H1 (cell line): ENCODE measurements around the gene CERT1. TPM values are rescaled to one million over a fixed set of nuclear protein-coding genes. Genes with fewer than 3 reads are reported as not detected.

Experiments
- CTCF ChIA-PET: fragments of 300-600 bp; sonication (Branson Sonifier 250); formaldehyde crosslinking; loops from one replicate; lab custom pipeline; 2021; ENCODE audit not compliant: partially characterized antibody; lab: Charles Lee
- POLR2A ChIA-PET: fragments of 300-600 bp; sonication (Branson Sonifier 250); formaldehyde crosslinking; loops from one replicate; lab custom pipeline; 2021; ENCODE audit warnings: inconsistent platforms; ENCODE audit not compliant: partially characterized antibody; lab: Charles Lee
- DNase-seq, 2 experiments: peaks; one replicate each; pipeline versions ENCODE4 v3.0.0 to v3.0.0-alpha.2; 2010 to 2022; ENCODE audit warnings: low spot score in 2 of 2, low read depth in 1 of 2, mixed read lengths in 1 of 2
- FAIRE-seq: peaks from 2 replicates; lab custom pipeline; 2011; peaks lifted over from hg19 to GRCh38; lab: Jason Lieb, UNC
- H2AFZ ChIP-seq: 2 replicates; pipeline ENCODE4 v1.8.1; 2012; ENCODE audit warnings: low read length, inconsistent platforms
- H2AK5ac ChIP-seq: 2 replicates; pipeline ENCODE4 v1.6.1; 2013; ENCODE audit warnings: low read depth, low read length
- H2BK120ac ChIP-seq: replicated peaks from 2 replicates; pipeline ENCODE3; 2013; ENCODE audit warnings: low read depth, low read length, inconsistent platforms
- H2BK12ac ChIP-seq: 2 replicates; pipeline ENCODE4 v1.6.1; 2013; ENCODE audit warnings: low read depth, low read length
- H2BK15ac ChIP-seq: 2 replicates; pipeline ENCODE4 v1.6.1; 2013; ENCODE audit warnings: low read length
- H2BK20ac ChIP-seq: 2 replicates; pipeline ENCODE4 v1.6.1; 2013; ENCODE audit warnings: low read length
- H2BK5ac ChIP-seq: 2 replicates; pipeline ENCODE4 v1.6.1; 2013; ENCODE audit warnings: low read depth, low read length
- H3K14ac ChIP-seq: 2 replicates; pipeline ENCODE4 v1.6.1; 2013; ENCODE audit warnings: inconsistent platforms; ENCODE audit not compliant: insufficient read length
- H3K18ac ChIP-seq: 2 replicates; pipeline ENCODE4 v1.6.1; 2013; ENCODE audit warnings: low read length; ENCODE audit errors: extremely low read depth
- H3K23ac ChIP-seq: 2 replicates; pipeline ENCODE4 v1.6.1; 2013; ENCODE audit warnings: inconsistent platforms; ENCODE audit not compliant: insufficient read length
- H3K23me2 ChIP-seq: 2 replicates; pipeline ENCODE4 v1.6.1; 2013; ENCODE audit warnings: low read depth, low read length
- H3K27ac ChIP-seq: 2 replicates; pipeline ENCODE4 v1.6.1; 2011; ENCODE audit warnings: low read depth, low read length, inconsistent platforms
- H3K27me3 ChIP-seq, 4 experiments: replicated peaks in 1 of 4; 1 replicate in 1 of 4; 2 replicates in 3 of 4; pipeline versions ENCODE4 v1.6.1 to v1.8.1; 2011 to 2013; ENCODE audit warnings: low read length in 3 of 4, mild to moderate bottlenecking in 3 of 4, inconsistent platforms in 2 of 4, mixed read lengths in 2 of 4, moderate library complexity in 1 of 4; ENCODE audit not compliant: control insufficient read depth in 3 of 4, insufficient read depth in 3 of 4; ENCODE audit errors: extremely low read depth in 1 of 4
- H3K36me3 ChIP-seq, 4 experiments: 2 replicates each; pipeline versions ENCODE4 v1.6.1 to v1.8.1; 2011 to 2013; ENCODE audit warnings: mild to moderate bottlenecking in 4 of 4, low read length in 3 of 4, moderate library complexity in 2 of 4, control low read depth in 1 of 4, inconsistent platforms in 1 of 4; ENCODE audit not compliant: insufficient read depth in 4 of 4, control insufficient read depth in 2 of 4
- H3K4ac ChIP-seq: replicated peaks from 2 replicates; pipeline ENCODE3; 2013; ENCODE audit warnings: low read length, low read depth, mixed read lengths, inconsistent platforms; ENCODE audit not compliant: insufficient read length
- H3K4me1 ChIP-seq, 4 experiments: replicated peaks in 1 of 4; 1 replicate in 1 of 4; 2 replicates in 3 of 4; pipeline versions ENCODE4 v1.6.1 to v1.8.1; 2011 to 2013; ENCODE audit warnings: low read length in 3 of 4, inconsistent platforms in 2 of 4, mixed read lengths in 1 of 4; ENCODE audit not compliant: insufficient read depth in 4 of 4, control insufficient read depth in 3 of 4
- H3K4me2 ChIP-seq, 2 experiments: 2 replicates each; pipeline versions ENCODE4 v1.6.1 to v1.8.1; 2011 to 2013; ENCODE audit warnings: low read depth in 2 of 2, low read length in 2 of 2, control low read depth in 1 of 2, inconsistent platforms in 1 of 2, mild to moderate bottlenecking in 1 of 2; ENCODE audit not compliant: insufficient read depth in 1 of 2
- H3K4me3 ChIP-seq, 4 experiments: fragments of 200-600, 300-600 bp in 1 of 4; sonication (generic), shearing (Covaris generic), sonication (Bioruptor Twin) in 1 of 4; 2 replicates each; pipeline versions ENCODE4 v1.5.1 to v1.8.1; 2011 to 2016; ENCODE audit warnings: low read length in 4 of 4, low read depth in 3 of 4, control low read depth in 2 of 4, inconsistent platforms in 2 of 4, mild to moderate bottlenecking in 2 of 4, mixed read lengths in 1 of 4, moderate library complexity in 1 of 4; ENCODE audit not compliant: insufficient read depth in 2 of 4; ENCODE audit errors: extremely low read depth in 1 of 4
- H3K56ac ChIP-seq: replicated peaks from 2 replicates; pipeline ENCODE3; 2013; ENCODE audit warnings: low read depth, mild to moderate bottlenecking, mixed read lengths, low read length, inconsistent platforms; ENCODE audit not compliant: insufficient read length
- H3K79me1 ChIP-seq: 2 replicates; pipeline ENCODE4 v1.6.1; 2013; ENCODE audit warnings: low read depth, low read length, control low read depth
- H3K79me2 ChIP-seq, 2 experiments: 2 replicates each; pipeline versions ENCODE4 v1.6.1 to v1.8.1; 2012 to 2013; ENCODE audit warnings: low read length in 2 of 2, mild to moderate bottlenecking in 2 of 2, inconsistent platforms in 1 of 2; ENCODE audit not compliant: insufficient read depth in 2 of 2, control insufficient read depth in 1 of 2
- H3K9ac ChIP-seq, 4 experiments: replicated peaks in 1 of 4; 1 replicate in 1 of 4; 2 replicates in 3 of 4; pipeline versions ENCODE4 v1.6.1 to v1.8.1; 2011 to 2013; ENCODE audit warnings: low read depth in 3 of 4, low read length in 3 of 4, control low read depth in 2 of 4, mild to moderate bottlenecking in 2 of 4, moderate library complexity in 2 of 4, inconsistent platforms in 1 of 4; ENCODE audit errors: extremely low read depth in 1 of 4
- H3K9me3 ChIP-seq, 2 experiments: 2 replicates each; pipeline versions ENCODE4 v1.6.1 to v1.8.1; 2012 to 2013; ENCODE audit warnings: mild to moderate bottlenecking in 2 of 2, moderate library complexity in 2 of 2, control low read depth in 1 of 2, inconsistent platforms in 1 of 2, low read depth in 1 of 2, low read length in 1 of 2, mixed read lengths in 1 of 2; ENCODE audit not compliant: insufficient read depth in 2 of 2
- H4K20me1 ChIP-seq, 2 experiments: replicated peaks in 1 of 2; 2 replicates each; pipeline versions ENCODE3 to v1.8.1; 2011 to 2013; ENCODE audit warnings: inconsistent platforms in 2 of 2, low read length in 2 of 2, mild to moderate bottlenecking in 1 of 2; ENCODE audit not compliant: insufficient read depth in 2 of 2, control insufficient read depth in 1 of 2
- H4K5ac ChIP-seq: 2 replicates; pipeline ENCODE4 v1.6.1; 2013; ENCODE audit warnings: low read length, low read depth, mixed read lengths, inconsistent platforms; ENCODE audit not compliant: insufficient read length
- H4K8ac ChIP-seq: 2 replicates; pipeline ENCODE4 v1.8.0; 2013; ENCODE audit warnings: mild to moderate bottlenecking, moderate library complexity, low read length, inconsistent platforms; ENCODE audit not compliant: insufficient read depth; ENCODE audit errors: extremely low read depth
- H4K91ac ChIP-seq: replicated peaks from 2 replicates; pipeline ENCODE3; 2013; ENCODE audit warnings: low read length, mixed read lengths, inconsistent platforms; ENCODE audit not compliant: insufficient read length
- CREB1 ChIP-seq: IDR thresholded peaks from 2 replicates; pipeline ENCODE4 v1.6.1; 2012; ENCODE audit warnings: inconsistent platforms
- RAD21 ChIP-seq, 2 experiments: IDR thresholded peaks in 1 of 2; conservative IDR thresholded peaks in 1 of 2; 2 replicates each; pipeline ENCODE4 v1.6.1; 2011; ENCODE audit warnings: low read depth in 2 of 2, low read length in 2 of 2, improper control_type of control experiment in 1 of 2, inconsistent platforms in 1 of 2, mild to moderate bottlenecking in 1 of 2, moderate library complexity in 1 of 2
- WGBS, 2 experiments: shearing (Covaris generic) in 1 of 2; methylation state at CpG; one replicate each; pipeline versions ENCODE4 v1.1.6 to v1.1.7; 2013 to 2015; ENCODE audit warnings: low lambda C conversion rate in 2 of 2, mixed read lengths in 2 of 2, inconsistent platforms in 1 of 2, low coverage in 1 of 2, missing lambda C conversion rate in 1 of 2; ENCODE audit not compliant: insufficient replicate concordance in 2 of 2, insufficient coverage in 1 of 2, insufficient read length in 1 of 2; ENCODE audit errors: extremely low coverage in 1 of 2, missing lambda C conversion rate in 1 of 2; 5-methylcytosine and 5-hydroxymethylcytosine counted together
- polyA plus RNA-seq, 7 experiments: library from polyadenylated mRNA; depleted of rRNA in 3 of 7; stranded (reverse) in 5 of 7; unstranded in 2 of 7; fragments of >200 nt in 5 of 7; fragments of 200-250 nt in 2 of 7; gene quantifications; 1 replicate in 5 of 7; 2 replicates in 1 of 7; 4 replicates in 1 of 7; pipeline versions ENCODE4 v1.2.1 to v1.2.3, GENCODE V29; 2011 to 2013; ENCODE audit warnings: missing spikeins in 2 of 7, mixed read lengths in 2 of 7
- total RNA-seq: library from RNA; stranded (reverse); fragmentation: NEBNext Ultra II Directional; extraction: Animal tissue kit (Norgen Biotek cat#: 25700); gene quantifications from 2 replicates; pipeline ENCODE4 v1.2.1, GENCODE V29; 2021
- TF ChIP-seq, protein P1 (sequence below), 3 experiments: IDR thresholded peaks; 1 replicate in 2 of 3; 2 replicates in 1 of 3; pipeline versions ENCODE4 v1.5.1 to v1.6.1; 2011; ENCODE audit warnings: low read length in 3 of 3, mild to moderate bottlenecking in 3 of 3, inconsistent platforms in 2 of 3, low read depth in 1 of 3, moderate library complexity in 1 of 3; ENCODE audit not compliant: insufficient read depth in 1 of 3; ENCODE audit errors: control extremely low read depth in 1 of 3

Gene CERT1
- total and polyA plus RNA-seq, 2 of the 8 experiments (the other 6 are each of a cell fraction or from before 2014, with no cell fraction given): 7.8 to 55.3 TPM

DNA sequence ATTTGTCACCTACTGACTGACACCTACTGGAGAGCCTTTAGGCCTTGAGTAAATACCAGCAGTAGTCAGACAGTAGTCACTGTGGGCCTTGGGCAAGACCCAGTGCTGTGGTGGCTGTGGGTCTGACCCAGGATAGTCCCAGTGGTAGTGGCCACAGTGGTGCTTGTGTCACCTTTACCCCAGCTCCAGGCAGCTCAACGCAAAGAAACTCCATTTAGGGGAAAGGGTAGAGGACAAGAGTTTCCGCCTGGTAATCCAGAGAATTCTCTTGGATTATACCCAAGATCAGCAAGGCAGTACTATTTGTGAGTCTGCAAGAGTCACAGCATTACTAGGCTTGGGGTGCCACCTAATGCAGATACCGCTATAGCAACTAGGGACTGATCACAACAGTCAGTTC lies 28.9 kb downstream of the CERT1 start:
- peaks cover 3 to 14% (median 4%) of the 10 kb centered on the region in 4 experiments; a peak in 5 of 7 replicates for H3K4me1 ChIP-seq
- H2BK120ac ChIP-seq: no peak overlapping the region
- no peak overlapping the region for H4K91ac ChIP-seq
- no peak overlapping the region for H3K14ac ChIP-seq
- no peak overlapping the region for H3K9ac ChIP-seq
- H3K4me3 ChIP-seq: no peak overlapping the region
- H3K23ac ChIP-seq: no peak overlapping the region
- H3K4me2 ChIP-seq: no peak overlapping the region
- H4K5ac ChIP-seq: no peak overlapping the region
- H2BK20ac ChIP-seq: no peak overlapping the region
- ChIA-PET CTCF (interaction anchor here (0.6 to 1.2 kb wide), 5 partner anchors 12 to 403 kb away, joined by 3 to 4 read pairs (median 3); partner anchors contain the start of gene ANKRD31), POLR2A (no interaction called here)
- H4K20me1 ChIP-seq: peaks cover 2 to 4% of the 10 kb centered on the region in 2 experiments
- H3K23me2 ChIP-seq: no peaks in the 10 kb centered on the region
- H3K79me1 ChIP-seq: peaks cover 11% of the 10 kb centered on the region
- H3K27ac ChIP-seq: no peak overlapping the region
- peaks cover 0 to 74% of the 10 kb centered on the region in 2 experiments; a peak in 2 of 4 replicates for H3K79me2 ChIP-seq
- H2BK5ac ChIP-seq: no peak overlapping the region
- H2AFZ ChIP-seq: no peak overlapping the region
- FAIRE-seq: peak; percentile 32
- no peak overlapping the region for H2BK12ac ChIP-seq
- 0 out of 2 replicates have a peak overlapping the region, but pooled peaks have one; percentile 6 for H4K8ac ChIP-seq
- H3K56ac ChIP-seq: no peak overlapping the region
- no peak for DNase-seq
- no peak overlapping the region for H2BK15ac ChIP-seq
- H3K18ac ChIP-seq: no peak overlapping the region
- H3K36me3 ChIP-seq: no peaks in the 10 kb centered on the region
- no peaks in the 10 kb centered on the region for H3K27me3 ChIP-seq
- no peak overlapping the region for H2AK5ac ChIP-seq
- TF ChIP-seq, protein P1, sequence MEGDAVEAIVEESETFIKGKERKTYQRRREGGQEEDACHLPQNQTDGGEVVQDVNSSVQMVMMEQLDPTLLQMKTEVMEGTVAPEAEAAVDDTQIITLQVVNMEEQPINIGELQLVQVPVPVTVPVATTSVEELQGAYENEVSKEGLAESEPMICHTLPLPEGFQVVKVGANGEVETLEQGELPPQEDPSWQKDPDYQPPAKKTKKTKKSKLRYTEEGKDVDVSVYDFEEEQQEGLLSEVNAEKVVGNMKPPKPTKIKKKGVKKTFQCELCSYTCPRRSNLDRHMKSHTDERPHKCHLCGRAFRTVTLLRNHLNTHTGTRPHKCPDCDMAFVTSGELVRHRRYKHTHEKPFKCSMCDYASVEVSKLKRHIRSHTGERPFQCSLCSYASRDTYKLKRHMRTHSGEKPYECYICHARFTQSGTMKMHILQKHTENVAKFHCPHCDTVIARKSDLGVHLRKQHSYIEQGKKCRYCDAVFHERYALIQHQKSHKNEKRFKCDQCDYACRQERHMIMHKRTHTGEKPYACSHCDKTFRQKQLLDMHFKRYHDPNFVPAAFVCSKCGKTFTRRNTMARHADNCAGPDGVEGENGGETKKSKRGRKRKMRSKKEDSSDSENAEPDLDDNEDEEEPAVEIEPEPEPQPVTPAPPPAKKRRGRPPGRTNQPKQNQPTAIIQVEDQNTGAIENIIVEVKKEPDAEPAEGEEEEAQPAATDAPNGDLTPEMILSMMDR (IDR thresholded peaks at IDR 0.05; ENCODE audit: control extremely low read depth in 1 of 3, insufficient read depth in 1 of 3, low read depth in 1 of 3, low read length in 3 of 3): peak in 1 of 3 experiments; percentile 23; a peak in 1 of 4 replicates
- TF ChIP-seq RAD21 (IDR thresholded peaks at IDR 0.05 in 1 of 2, conservative IDR thresholded peaks at IDR 0.05 in 1 of 2; ENCODE audit: low read depth in 2 of 2, low read length in 2 of 2): peak; percentile 47 to 60
- TF ChIP-seq CREB1: no peak
- H3K4ac ChIP-seq: no peak overlapping the region
- no peaks in the 10 kb centered on the region for H3K9me3 ChIP-seq
- WGBS, 2 experiments: 90% methylated on average over 3 of the region's 3 CpGs; no CpG with 5 or more reads in 1 of the 2 experiments
